Sigmoid colon (tissue), 4 donors: ENCODE results near the gene SYNE4.

ENCODE experiments used
- EP300 ChIP-seq, 4 donors: sonication (generic); formaldehyde crosslinking; IDR thresholded peaks; one replicate each; pipeline ENCODE4 v1.6.1; 2017; ENCODE audit warnings: antibody characterized with exemption in 4 of 4
- POLR2A ChIP-seq, 2 donors: fragments of 450-650 bp; IDR thresholded peaks; one replicate each; pipeline ENCODE4 v1.6.1; 2016; ENCODE audit warnings: antibody characterized with exemption in 2 of 2, mild to moderate bottlenecking in 2 of 2, moderate library complexity in 2 of 2
- POLR2AphosphoS5 ChIP-seq, 4 donors: sonication (generic); formaldehyde crosslinking; IDR thresholded peaks; one replicate each; pipeline ENCODE4 v1.6.1; 2017; ENCODE audit warnings: antibody characterized with exemption in 4 of 4
- TF ChIP-seq, protein P1 (sequence below), 4 experiments: fragments of 450-650 bp in 3 of 4; fragments of 200-600 bp in 1 of 4; IDR thresholded peaks; one replicate each; pipeline ENCODE4 v1.5.1; 2016 to 2019; ENCODE audit warnings: antibody characterized with exemption in 4 of 4, mild to moderate bottlenecking in 3 of 4, moderate library complexity in 2 of 4

DNA sequence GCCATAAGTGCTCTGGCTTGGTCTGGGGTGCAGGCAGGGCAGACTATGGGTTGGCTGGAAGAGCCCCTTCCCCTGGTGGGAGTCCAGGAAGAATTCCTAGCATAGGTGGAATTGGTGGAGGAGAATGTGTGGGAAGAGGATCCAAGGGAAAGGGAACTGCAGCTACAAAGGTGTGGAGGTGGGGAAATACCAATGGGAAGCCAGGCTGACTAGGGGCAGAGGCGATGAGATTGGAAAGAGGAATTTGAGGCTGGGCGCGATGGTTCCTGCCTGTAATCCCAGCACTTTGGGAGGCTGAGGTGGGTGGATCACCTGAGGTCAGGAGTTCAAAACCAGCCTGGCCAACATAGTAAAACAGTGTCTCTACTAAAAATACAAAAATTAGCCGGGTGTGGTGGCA lies 18.5 kb downstream of the SYNE4 start:
- no peak for TF ChIP-seq POLR2A (IDR thresholded peaks at IDR 0.05)
- no peak for TF ChIP-seq POLR2AphosphoS5 (IDR thresholded peaks at IDR 0.05)
- TF ChIP-seq, protein P1, sequence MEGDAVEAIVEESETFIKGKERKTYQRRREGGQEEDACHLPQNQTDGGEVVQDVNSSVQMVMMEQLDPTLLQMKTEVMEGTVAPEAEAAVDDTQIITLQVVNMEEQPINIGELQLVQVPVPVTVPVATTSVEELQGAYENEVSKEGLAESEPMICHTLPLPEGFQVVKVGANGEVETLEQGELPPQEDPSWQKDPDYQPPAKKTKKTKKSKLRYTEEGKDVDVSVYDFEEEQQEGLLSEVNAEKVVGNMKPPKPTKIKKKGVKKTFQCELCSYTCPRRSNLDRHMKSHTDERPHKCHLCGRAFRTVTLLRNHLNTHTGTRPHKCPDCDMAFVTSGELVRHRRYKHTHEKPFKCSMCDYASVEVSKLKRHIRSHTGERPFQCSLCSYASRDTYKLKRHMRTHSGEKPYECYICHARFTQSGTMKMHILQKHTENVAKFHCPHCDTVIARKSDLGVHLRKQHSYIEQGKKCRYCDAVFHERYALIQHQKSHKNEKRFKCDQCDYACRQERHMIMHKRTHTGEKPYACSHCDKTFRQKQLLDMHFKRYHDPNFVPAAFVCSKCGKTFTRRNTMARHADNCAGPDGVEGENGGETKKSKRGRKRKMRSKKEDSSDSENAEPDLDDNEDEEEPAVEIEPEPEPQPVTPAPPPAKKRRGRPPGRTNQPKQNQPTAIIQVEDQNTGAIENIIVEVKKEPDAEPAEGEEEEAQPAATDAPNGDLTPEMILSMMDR (IDR thresholded peaks at IDR 0.05): no peak
- TF ChIP-seq EP300 (IDR thresholded peaks at IDR 0.05): no peak
